NOMO-1 (cell line): ENCODE measurements around the gene NUDT9.
"Not testable (repeated sequence)": the region's sequence is repeated elsewhere in the genome, so short reads cannot be mapped to it uniquely, and the experiment has no call there.

Experiments
- DNase-seq, 2 experiments: peaks; one replicate each; lab custom pipeline; 2025; ENCODE audit not compliant: unreplicated experiment in 2 of 2; lab: John Stamatoyannopoulos, UW

NUDT9 gene, protein sequence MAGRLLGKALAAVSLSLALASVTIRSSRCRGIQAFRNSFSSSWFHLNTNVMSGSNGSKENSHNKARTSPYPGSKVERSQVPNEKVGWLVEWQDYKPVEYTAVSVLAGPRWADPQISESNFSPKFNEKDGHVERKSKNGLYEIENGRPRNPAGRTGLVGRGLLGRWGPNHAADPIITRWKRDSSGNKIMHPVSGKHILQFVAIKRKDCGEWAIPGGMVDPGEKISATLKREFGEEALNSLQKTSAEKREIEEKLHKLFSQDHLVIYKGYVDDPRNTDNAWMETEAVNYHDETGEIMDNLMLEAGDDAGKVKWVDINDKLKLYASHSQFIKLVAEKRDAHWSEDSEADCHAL

DNA sequence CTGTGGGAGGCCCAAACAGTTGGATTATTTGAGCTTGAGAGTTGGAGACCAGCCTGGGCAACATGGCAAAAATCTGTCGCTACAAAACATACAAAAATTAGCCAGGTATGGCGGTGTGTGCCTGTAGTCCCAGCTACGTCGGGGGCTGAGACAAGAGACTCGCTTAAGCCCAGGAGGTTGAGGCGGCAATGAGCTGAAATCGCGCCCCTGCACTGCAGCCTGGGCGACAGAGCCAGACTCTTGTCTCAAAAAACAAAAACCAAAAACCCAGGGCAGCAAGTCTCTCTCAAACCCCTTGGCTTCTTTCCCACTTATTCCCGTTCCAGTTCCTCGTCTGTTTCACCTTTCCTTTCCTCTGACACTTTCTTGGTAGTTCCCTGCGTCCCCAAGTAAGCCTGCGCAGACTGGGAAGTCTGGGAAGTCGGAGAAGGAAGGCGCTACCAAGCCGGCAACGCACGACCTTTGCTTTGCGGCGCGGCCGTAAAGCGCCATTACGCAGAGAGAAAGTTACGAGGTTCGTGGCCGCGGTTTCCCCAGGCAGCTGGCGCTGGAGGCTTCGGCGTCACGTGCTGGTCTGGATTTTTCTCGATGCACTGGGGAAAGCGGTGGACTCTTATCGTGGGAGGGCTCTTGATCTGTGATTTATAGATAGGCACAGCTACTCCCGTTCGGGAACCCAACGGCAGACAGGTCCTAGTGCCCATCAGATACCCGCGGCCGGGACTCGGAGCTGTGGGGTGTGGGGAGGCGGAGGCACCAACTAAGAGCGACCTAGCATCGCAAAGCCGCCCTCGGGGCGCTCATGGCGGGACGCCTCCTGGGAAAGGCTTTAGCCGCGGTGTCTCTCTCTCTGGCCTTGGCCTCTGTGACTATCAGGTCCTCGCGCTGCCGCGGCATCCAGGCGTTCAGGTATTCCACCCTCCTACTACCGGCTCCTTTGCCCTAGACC, at the start of gene NUDT9:
Gene NUDT9, plus strand, starts transcription at position 470 of the 949 bp plus-strand sequence. Its CDS starts 333 bp downstream, at position 803.
- DNase-seq: peak; percentile 88 to 91

DNA sequence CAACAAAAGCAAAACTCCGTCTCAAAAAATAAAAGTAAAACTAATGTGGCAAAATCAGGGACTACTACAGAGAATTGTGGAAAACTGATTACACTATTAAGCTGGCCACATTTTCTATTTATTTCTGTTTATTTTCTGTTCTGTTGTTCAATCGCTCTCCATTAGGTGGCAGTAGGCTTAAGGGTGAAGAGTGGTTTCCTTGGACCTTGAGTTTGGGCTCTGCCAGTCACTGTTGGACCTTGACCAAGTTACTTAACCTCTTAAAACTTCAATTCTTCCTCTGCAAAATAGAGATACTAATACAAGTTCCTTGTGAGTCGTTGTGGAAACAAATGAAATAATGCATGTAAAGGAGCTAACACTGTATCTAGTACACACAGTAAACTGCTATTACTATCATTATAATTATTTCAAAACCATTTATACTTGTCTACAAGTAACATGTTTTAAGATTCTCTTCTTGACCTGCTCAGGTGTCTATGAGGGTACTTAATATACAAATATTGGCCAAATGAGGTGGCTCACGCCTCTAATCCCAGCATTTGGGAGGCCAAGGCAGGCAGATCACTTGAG, 46.6 kb upstream of the NUDT9 start:
- peak; percentile 13 to 49 for DNase-seq

DNA sequence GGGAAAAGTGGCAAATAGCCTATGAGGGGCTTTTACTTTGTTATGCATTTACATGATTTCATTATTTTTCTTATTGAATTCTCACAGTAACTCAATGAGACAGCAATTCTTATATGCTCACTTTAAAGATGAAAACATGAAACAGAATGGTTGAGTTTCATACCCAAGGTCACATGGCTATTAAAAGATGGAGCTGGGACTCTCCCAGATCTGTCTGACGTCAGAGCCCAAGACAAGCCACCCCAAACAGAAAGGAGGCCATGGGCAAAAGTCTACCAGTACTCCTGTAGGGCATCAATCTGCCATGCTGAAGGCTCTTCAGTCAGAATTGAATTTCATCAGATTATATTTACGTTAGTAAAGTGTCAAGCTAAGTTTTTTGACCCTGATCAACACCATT, 44.6 kb upstream of the NUDT9 start:
- DNase-seq: no peak

DNA sequence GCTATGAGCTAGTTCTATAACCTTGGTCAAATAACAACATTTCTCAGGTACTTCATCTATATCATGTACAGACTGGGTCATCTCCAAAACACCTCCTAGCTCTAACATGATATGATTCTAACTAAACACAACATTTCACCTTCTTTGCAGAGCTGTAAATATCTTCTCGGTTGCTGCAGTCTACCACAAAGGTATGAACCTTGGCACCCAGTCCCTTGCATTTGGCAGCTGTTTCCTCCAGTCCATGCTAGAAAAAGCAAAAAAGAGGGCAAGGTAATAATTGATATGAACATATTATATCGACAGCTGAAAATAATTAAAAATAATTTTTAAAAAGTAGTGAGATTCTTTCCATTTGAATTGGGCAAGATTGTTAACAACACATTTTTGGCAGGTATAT, 40.3 kb upstream of the NUDT9 start:
- no peak for DNase-seq

DNA sequence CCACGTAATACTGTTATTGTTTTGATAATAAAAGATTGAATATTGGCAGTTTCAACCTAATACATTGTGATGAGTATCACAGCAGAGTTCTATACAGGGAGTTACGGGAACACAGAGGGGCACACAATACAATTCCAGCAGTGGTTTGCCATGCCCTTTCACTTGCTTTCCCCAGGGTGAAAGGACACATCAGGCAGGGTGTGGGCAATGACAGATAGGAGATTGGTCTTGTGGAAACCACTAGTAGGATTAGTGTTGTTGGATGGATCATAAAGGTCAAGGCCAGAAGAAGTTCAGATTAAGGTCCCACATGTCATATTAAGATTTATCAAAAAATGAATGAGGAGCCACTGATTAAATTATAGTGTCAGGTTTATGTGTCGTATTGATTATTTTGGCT, 39.4 kb upstream of the NUDT9 start:
- DNase-seq: no peak

DNA sequence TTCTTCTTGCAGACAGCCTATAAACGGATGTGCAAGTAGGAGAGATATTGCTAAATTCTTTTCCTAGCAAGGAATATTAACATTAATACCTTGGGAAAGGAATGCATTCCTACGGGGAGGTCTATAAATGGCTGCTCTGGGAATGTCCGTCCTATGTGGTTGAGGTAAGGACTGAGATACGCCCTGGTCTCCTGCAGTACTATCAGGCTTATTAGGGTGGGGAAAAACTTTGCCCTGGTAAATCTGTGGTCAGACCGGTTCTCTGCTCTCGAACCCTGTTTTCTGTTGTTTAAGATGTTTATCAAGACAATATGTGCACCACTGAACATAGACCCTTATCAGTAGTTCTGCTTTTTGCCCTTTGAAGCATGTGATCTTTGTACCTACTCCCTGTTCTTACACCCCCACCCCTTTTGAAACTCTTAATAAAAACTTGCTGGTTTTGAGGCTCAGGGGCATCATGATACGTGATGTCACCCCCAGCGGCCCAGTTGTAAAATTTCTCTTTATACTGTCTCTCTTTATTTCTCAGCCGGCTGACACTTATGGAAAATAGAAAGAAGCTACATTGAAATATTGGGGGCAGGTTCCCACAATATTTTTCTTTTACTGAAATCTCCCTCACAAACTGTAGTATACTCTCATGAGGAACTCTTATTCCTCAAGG, 37.8 kb upstream of the NUDT9 start:
- not testable (repeated sequence) for DNase-seq

DNA sequence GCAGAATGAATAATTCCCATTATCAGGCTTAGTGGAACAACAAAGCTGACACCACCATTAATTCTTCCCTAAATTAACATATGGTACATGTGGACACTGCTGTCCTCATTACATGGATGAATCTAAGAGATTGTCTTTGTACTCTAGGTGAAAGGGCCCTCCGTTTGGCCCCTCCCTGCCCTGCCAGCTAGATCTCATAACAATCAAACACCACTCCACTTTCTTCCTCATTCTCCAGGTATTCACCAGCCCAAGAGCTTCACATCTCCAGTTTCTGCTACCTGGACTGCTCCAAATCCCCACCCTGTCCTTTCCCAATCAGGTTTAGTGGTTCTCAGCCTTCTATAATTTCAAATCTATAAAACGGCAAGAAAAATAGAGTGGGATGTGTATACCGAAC, 35.1 kb upstream of the NUDT9 start:
- DNase-seq: no peak

DNA sequence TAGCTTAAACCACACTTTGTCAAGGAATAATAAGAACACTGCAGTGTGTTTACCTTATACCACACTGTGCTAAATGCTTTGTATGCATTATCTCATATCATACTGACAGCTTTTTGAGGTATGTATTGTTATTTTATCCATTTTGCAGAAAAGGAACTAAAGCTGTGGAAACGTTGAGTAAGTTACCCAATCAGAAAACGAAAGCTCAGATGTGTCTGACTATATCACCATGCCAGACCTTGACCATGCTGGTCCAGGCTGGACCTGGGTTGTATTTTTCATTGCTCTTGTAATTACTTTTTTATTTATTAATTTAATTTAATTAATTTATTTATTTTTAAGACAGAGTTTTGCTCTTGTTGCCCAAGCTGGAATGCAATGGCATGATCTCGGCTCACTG, 33.5 kb upstream of the NUDT9 start:
- DNase-seq: peak in 1 of 2 experiments; percentile 66

DNA sequence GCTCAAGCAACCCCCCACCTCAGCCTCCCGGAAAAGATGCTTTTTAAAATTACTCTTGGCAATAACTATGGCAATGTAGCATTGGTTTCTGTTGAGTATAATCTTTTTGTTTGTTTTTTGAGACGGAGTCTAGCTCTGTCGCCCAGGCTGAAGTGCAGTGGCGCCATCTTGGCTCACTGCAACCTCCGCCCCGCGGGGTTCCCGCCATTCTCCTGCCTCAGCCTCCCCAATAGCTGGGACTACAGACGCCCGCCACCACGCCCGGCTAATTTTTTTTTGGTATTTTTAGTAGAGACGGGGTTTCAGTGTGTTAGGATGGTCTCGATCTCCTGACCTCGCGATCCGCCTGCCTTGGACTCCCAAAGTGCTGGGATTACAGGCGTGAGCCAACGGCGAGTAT, 32.3 kb upstream of the NUDT9 start:
- DNase-seq: not testable (repeated sequence)

DNA sequence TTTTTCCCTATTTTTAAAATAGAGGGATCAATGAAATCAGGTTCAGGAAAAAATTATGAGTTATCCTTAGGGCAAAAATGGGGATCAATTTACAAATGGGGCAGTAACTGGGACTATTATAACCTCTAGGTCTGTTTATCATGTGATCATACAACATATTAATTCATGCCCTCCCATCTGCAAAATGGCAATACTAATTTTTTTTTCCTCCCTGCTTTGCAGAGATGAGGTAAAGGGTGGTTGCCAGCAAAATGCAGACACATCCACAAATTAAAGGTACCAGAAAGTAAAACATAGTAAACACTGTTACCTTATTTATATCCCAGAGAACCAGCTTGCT, 31.9 kb upstream of the NUDT9 start:
- peak in 1 of 2 experiments; percentile 40 for DNase-seq

DNA sequence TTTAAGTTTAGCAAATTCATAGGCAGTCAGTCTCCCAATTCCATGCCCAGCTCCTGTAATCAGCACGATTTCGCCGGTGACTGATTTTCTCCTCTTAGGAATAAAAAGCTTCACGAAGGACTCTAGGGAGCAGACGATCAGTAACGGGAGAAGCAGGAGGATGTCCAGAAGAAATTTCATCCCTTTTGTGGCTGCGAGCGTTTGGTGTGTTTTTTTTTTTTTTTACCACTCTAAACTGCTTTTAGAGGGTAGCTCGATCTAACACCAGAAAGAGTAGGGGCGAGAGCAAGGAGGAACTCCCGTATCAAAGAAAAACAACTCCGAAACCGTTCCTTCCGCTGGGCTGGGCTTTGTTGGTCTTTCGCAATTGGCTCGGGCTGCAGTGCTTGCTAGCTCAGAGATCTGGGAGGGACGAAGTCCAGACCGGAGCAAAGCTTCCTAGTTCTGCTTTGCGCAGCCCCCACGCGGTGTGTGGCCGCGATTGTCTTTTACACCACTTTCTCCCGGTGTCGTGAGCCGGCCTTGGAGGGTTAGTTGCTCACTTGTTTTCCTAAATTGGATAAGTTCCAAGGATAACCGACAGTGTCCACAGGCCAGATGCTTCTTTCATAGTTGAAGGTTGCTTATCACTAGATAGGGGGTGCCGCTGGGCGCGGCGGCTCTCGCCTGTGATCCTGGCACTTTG, 31.3 kb upstream of the NUDT9 start, which contains the start of gene HSD17B11:
Gene HSD17B11, minus strand, starts transcription at position 298 of the 685 bp plus-strand sequence. Its CDS starts 118 bp downstream, at position 180.
- peak; percentile 96 to 98 for DNase-seq

DNA sequence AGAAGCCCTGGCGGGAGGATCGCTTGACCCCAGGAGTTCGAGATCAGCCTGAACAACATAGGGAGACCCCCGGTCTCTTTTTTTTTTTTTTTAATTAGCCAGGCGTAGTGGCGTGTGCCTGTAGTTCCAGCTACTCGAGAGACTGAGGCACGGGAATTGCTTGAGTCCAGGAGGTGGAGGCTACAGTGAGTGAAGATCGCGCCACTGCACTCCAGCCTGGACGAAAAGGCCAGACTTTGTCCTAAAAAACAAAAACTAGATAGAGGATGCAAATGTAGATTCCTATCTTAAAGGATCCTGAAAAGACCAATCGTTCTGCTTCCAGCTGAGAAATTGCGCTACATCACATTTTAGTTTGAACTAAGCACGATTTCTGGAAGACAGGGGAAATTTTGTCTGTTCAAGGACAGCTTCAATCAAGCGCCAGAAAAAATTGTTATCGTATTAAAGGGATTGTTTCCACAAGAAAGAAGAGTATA, 30.8 kb upstream of the NUDT9 start:
- DNase-seq: peak in 1 of 2 experiments; percentile 19

DNA sequence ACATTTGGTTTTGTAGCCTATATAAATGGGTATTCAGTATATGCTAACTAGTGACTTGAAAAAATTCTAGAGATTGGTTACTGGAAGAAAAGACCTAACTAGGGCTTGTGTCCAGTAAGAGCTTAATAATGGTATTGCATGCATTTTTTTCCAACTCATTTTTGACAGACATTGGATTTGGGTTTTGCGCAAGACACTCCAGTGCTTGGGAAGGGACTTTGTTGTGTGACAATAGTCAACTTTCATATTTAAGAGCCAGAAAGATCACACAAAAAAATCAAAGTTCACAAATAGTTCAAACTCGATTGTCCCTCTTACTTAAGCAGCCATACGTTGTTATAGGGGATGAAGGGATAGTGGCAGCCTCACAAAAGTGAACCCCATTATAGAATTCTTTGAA, 30.2 kb upstream of the NUDT9 start:
- DNase-seq: no peak

DNA sequence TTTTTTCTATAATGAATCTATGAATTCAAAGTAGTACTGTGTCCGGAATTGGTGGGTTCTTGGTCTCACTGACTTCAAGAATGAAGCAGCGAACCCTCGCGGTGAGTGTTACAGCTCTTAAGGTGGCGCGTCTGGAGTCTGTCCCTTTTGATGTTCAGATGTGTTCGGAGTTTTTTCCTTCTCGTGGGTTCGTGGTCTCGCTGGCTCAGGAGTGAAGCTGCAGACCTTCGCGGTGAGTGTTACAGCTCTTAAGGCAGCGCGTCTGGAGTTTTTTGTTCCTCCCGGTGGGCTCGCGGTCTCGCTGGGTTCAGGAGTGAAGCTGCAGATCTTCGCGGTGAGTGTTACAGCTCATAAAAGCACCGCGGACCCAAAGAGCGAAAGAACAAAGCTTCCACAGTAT, 27.3 kb upstream of the NUDT9 start:
- not testable (repeated sequence) for DNase-seq

DNA sequence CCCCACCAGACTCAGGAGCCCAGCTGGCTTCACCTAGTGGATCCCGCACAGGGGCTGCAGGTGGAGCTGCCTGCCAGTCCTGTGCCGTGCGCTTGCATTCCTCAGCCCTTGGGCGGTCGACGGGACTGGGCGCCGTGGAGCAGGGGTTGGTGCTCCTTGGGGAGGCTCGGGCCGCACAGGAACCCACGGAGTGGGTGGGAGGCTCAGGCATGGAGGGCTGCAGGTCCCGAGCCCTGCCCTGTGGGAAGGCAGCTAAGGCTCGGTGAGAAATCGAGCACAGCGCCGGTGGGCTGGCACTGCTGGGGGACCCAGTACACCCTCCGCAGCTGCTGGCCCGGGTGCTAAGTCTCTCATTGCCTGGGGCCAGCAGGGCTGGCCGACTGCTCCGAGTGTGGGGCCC, 26.5 kb upstream of the NUDT9 start:
- not testable (repeated sequence) for DNase-seq

DNA sequence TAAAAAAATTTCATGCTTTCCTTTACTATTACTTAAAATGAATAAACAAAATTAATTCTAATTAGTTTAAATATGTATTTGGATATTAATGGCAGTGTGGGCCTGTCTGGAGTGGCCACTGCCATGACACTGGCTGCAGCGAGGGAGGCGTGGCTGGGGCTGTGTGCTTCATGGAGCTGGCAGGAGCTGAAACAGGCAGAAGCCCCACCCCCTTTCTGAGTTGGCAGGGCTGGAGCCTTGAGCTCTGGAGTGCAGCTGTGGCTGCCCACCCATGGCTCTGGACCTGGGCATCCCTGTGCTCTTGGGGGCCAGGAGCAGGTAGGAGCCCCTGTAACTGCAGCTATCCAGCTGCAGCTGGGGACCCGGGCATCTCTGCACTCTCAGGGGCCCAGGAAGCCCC, 23.2 kb upstream of the NUDT9 start:
- no peak for DNase-seq

DNA sequence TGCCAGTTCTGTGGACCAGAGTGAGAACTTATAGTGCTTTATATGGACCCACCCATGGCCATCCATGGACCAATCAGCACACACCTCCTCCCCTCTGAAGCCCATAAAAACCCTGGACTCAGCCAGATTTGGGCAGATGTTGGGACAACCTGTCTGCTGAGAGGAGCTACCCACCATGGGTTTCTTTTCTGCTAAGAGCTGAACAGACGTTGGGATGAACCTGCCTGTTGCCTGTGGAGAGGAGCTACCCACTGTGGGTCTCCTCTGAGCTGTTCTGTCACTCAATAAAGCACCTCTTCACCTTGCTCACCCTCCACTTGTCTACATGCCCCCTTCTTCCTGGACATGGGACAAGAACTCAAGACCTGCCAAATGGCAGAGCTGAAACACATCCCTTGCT, 22.4 kb upstream of the NUDT9 start:
- DNase-seq: no peak

DNA sequence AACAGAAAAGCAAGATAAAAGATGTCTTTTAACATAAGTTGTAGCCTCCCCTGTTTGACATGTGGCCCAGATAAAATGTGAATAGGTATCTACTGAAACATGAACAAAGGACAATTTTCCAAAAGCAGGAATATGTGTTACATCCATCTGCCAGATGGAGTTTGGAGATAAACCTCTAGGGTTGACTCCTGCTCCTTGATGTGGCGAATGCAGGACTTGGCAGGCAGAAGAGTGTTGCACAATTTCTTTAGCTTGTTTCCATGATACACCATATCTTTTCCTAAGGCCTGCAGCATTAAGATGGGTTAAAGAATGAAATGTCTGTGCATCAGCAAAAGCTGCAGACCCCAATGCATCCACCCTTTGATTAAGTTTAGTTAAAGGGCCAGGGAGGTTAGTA, 18.6 kb upstream of the NUDT9 start:
- not testable (repeated sequence) for DNase-seq

DNA sequence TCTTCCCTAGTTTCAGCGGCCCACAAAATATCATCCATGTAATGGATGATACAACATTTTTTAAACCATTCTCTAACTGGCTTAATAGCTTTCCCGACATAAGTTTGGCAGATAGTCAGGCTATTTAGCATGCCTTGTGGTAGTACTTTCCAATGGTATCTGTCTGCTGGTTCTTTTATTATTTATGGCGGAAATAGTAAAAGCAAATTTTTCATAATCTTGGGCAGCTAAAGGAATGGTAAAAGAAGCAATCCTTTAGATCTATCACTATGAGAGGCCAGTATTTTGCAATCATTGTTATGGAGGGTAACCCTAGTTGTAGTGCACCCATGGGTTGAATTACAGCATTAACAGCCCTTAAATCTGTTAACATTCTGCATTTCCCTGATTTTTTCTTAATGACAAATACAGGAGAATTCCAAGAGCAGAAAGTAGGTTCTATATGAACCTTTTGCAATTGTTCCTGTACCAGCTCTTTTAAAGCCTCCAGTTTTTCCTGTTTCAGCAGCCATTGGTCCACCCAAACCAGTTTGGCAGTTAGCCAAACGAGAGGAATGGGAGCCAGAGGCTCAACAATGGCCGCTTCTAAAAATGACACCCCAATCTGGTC, 17.1 kb upstream of the NUDT9 start:
- DNase-seq: no peak

DNA sequence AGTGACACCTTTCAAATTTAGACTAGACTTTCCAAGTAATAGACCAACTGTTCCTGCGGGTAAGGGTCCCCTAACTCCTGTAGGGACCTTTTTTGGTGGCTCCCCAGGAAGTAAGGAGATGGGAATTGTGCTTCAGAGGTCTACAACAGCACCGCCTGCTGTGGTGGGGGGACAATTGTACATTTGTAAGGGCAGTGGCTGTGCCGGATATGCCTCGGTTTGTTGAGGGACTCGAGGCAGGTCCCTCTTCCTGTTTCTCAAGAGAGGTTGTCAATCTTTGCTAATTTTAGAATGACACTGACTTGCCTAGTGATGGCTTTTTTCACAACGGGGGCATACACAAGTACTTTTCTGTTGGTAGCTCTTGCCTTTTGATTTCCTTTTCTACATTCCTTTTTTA, 15.9 kb upstream of the NUDT9 start:
- peak; percentile 68 to 78 for DNase-seq
